Skin of body (tissue), 2 donors: ENCODE measurements around the gene PACSIN2. TPM values are rescaled to one million over a fixed set of nuclear protein-coding genes. Genes with fewer than 3 reads are reported as not detected.
"Not testable (repeated sequence)": the region's sequence is repeated elsewhere in the genome, so short reads cannot be mapped to it uniquely, and the experiment has no call there.

Experiments
- DNase-seq: peaks from one replicate; lab custom pipeline; 2025; lab: John Stamatoyannopoulos, UW
- total RNA-seq: library from RNA; depleted of rRNA; stranded (reverse); fragments of >200 nt; gene quantifications from one replicate; pipeline ENCODE4 v1.2.3, GENCODE V29; 2014

Gene PACSIN2
- total RNA-seq, 1 donor from 2014 or later, result 29.3 TPM

DNA sequence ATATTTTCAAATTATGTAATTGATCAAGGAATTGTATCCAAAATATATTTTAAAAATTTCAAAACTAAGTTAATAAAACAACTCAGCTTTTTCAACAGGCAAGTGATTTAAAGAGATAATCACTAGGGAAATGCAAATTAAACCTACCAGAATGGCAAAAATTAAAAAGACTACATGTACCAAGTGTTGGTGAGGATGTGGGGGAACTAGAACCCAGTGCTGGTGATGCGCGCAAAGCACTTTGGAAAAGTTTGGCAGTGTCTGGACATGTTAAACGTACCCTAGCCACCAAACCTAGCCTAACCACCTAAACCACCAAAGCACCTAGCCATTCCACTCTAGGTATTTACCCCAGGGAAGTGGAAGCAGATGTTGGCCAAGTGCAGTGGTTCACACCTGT lies 22.9 kb downstream of the PACSIN2 start:
- DNase-seq, result no peak

DNA sequence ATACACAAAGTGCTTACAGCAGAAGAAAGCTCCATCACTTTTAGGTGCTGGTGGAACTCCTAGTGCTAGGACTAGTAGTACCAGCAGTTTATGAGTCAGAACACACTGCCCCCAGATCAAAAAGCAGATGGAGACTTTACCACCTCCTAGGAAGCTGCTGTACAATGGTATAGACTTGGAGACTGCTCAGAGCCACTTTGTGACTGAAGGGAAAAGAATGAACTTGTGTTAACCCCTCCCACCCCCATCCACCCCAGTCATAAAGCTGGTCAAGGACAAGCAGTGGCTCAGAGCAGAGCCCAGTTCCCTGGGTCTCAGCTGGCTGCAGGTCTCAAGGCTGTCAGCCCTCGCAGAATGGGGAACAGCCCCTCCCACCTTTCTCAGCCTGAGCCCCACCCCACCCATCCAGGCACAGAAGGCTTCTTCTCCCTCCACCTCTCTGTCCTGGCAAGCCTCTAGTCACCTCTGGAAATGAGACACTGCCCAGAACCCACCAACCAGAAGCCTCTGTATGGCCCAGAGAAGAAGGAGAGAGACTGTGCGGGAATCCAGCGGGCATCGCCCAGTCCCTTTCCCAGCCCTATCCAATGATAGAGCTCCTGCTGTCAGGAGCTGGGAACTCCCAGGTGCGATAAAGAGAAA lies 23.8 kb downstream of the PACSIN2 start:
- no peak for DNase-seq

DNA sequence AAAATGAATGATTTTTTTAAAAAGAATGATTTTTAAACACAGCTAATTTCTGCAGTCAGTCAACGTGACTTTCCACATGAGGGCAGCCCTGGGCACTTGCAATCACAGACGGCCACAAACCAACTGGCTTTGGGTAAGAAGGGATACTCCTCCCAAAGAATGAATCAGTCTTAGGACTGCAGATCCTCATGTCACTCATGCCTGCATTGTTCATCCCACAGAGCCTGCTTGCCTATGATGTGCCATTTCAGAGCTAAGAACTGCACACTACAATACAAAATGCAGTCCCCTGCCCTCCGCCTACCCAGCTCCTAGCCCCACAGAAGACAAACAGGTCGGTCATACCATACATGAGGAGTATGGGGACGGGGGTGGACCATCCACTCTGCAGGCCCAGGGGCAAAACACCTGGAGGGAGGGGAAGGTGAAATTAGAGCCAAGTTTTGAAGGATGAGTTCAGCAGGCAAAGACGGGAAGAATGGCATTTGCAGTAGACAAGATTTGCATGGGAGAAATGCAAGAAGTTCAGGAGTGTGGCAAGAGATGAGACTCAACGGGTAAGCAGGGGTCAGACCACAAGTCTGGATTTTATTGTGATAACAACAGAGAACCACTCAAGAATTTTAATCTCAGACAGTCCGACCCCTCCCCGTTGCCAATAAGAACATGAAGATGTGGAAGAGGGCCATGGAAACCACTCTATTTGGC lies 24.7 kb downstream of the PACSIN2 start:
- DNase-seq, result peak; percentile 10

- no peak for DNase-seq
Observed at GRCh38 chr22:42986115-42986514, 28.8 kb downstream of the PACSIN2 start.

DNA sequence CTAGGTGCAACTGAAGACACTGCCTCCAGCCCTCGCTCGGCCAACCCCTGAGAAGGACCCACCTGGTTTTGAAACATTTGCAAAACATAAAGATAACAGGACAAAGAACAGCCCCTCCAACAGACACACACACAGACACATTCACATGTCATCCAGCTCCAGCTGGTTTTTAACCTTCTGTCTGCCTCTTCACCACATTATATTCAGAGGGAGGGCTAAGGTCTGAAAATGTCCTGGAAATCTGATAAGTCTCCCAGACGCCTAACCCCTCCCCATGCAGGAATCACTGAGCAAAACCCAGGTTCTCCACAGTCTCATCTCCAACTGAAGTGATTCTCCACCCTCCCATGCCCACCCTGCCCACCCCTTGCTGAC lies 29.4 kb downstream of the PACSIN2 start:
- no peak for DNase-seq

DNA sequence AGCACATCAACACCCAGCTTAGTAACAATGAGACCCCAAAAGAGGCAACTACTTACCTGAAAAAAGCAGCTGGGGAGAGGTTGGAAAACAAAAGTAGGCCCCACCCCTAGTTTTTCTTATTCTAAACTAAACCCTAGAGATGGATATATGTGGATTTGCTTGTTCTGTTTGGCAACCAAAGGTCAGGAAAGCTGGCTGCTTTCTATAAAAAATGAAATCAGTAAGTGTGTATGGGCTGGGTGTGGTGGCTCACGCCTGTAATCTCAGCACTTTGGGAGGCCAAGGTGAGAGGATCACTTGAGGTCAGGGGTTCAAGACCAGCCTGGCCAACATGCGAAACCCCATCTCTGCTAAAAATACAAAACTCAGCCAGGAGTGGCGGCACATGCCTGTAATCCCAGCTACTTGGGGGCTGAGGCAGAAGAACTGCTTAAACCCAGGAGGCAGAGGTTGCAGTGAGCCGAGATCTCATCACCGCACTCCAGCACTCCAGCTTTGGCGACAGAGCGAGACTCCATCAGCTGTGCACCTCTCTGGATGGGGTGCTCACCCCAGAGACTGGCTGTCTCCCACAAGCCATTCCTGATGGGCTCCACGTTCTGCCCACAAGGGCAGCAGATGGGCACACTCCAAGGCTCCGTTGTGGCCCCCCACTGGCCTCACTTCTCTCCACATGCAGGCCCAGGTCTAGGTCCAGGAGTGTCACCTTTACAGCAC lies 30.0 kb downstream of the PACSIN2 start:
- no peak for DNase-seq

GRCh38 chr22:42984397-42984796 lies 30.6 kb downstream of the PACSIN2 start:
- DNase-seq, result no peak

- no peak for DNase-seq
Observed at GRCh38 chr22:42983470-42983869, 31.5 kb downstream of the PACSIN2 start.

DNA sequence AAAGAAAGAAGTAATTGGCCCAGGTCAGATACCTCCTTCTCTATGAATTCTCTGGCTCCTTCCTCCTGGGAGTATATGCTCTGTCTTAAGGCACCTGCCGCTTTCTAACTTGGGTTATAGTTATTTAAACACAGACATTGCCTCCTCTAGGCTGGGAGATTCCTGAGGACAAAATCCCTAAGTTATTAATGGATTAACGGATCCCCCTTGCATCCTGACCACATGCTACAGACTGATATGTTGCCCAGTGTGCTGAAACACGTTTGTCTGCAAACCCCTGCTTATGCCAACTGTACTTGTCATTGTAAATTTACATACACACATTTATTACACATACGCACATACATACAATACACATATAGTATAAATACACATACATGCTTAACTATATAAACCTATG lies 35.3 kb downstream of the PACSIN2 start:
- no peak for DNase-seq

GRCh38 chr22:42978453-42979103 lies 36.4 kb downstream of the PACSIN2 start:
- peak; percentile 14 for DNase-seq

DNA sequence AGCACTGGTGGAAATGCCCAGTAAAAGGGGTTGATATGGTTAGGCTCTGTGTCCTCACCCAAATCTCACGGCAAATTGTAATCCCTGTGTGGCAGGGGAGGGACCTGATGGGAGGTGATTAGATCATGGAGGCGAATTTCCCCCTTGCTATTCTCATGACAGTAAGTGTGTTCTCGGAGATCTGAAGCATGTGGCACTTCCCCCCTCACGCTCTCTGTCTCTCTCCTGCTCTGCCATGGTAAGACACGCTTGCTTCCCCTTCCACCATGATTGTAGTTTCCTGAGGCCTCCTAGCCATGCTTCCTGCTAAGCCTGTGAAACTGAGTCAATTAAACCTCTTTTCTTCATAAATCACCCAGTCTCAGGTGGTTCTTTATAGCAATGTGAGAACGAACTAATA lies 37.4 kb downstream of the PACSIN2 start:
- no peak for DNase-seq

GRCh38 chr22:42976217-42976933 lies 38.6 kb downstream of the PACSIN2 start:
- no peak for DNase-seq

DNA sequence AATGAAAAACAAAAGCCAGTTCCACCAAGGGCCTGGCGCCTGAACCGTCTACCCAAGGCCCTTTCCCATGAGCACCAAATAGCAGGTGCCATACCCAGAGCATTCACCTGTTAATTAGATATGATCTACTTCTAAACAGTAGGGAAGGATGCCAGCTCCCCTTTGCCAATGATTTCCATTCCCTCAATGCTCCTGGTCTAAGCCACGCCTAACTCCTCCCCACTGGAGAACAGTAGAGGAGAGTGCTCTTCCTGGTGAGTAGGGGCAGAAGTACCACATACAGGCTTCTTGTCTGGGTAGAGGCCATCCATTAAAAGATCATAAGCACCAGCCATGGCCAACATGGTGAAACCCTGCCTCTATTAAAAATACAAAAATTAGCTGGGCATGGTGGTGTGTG lies 40.7 kb downstream of the PACSIN2 start:
- no peak for DNase-seq

DNA sequence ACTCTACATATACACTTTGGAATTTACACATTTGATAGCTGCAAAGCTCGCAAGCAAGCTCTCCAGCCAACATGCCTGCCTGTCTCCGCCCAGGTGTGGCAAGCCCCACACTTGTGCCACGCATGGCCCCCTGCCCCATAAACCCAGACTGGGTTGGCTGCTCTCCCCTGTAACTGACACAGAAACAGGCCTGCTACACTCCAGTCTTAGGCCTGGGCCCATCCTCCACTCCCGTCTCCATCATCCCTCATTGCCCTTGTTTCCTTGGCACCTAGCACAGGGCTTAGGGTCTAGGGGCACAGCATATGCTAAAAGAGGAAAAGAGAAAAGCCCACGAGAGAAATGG lies 41.4 kb downstream of the PACSIN2 start:
- DNase-seq, result no peak

GRCh38 chr22:42972649-42973535 lies 42.1 kb downstream of the PACSIN2 start:
- peak; percentile 18 for DNase-seq

GRCh38 chr22:42971473-42971860 lies 43.5 kb downstream of the PACSIN2 start:
- not testable (repeated sequence) for DNase-seq

- DNase-seq, result no peak
Observed at GRCh38 chr22:42970029-42970428, 44.9 kb downstream of the PACSIN2 start.

DNA sequence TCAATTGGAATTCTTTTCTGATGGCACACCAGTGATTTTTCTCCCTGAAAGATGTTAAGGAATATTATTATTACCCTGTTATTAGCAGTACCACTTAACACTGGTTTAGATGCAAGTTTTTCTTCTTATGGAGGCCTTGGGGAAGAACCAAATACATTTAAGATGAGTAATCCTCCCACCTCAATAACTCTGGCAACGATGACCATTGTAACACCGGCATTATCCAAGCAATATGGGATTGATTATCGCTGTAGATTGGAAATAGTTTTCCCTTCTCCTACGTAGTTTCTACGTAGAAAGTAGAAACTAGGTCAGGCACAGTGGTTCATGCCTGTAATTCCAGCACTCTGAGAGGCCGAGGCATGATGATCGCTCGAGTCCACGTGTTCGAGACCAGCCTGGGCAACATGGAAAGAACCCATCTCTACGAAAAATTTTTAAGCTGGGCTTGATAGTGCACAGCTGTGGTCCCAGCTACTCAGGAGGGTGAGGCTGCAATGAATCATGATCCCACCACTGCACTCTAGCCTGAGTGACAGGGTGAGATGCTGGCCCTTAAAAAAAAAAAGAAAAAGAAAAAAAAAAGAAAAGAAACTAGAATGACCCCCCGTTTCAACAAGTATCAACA lies 45.5 kb downstream of the PACSIN2 start:
- peak; percentile 56 for DNase-seq

GRCh38 chr22:42967933-42968332 lies 47.0 kb downstream of the PACSIN2 start:
- DNase-seq, result peak; percentile 50

- DNase-seq, result no peak
Observed at GRCh38 chr22:42967005-42967404, 47.9 kb downstream of the PACSIN2 start.
